HEK293 (cell line): ENCODE data around the gene HOXB7.

Experiments
- CTCF ChIA-PET: fragments of 350-600 bp; formaldehyde crosslinking; extraction: SDS; loops from one replicate; lab custom pipeline; 2021; ENCODE audit warnings: antibody characterized with exemption; lab: Yijun Ruan, JAX
- POLR2A ChIA-PET: fragments of 300-600 bp; formaldehyde crosslinking; extraction: SDS; loops from one replicate; lab custom pipeline; 2020; ENCODE audit warnings: antibody characterized with exemption, inconsistent platforms; lab: Yijun Ruan, JAX
- H3K27ac ChIP-seq: fragments of 200-500 bp; sonication (Bioruptor generic); 2 replicates; pipeline ENCODE4 v1.5.1; 2014; ENCODE audit warnings: low read depth, low read length, control low read depth, inconsistent platforms; ENCODE audit errors: extremely low read depth
- H3K36me3 ChIP-seq, 2 experiments: fragments of 200-500 bp in 1 of 2; sonication (Bioruptor generic) in 1 of 2; 1 replicate in 1 of 2; 2 replicates in 1 of 2; pipeline ENCODE4 v1.5.1; 2014 to 2017; ENCODE audit warnings: inconsistent platforms in 2 of 2, low read length in 2 of 2; ENCODE audit not compliant: control insufficient read depth in 2 of 2, insufficient read depth in 1 of 2
- H3K4me1 ChIP-seq: fragments of 200-500 bp; sonication (Bioruptor generic); 2 replicates; pipeline ENCODE4 v1.5.1; 2014; ENCODE audit warnings: mild to moderate bottlenecking, low read length, inconsistent platforms; ENCODE audit not compliant: control insufficient read depth, insufficient read depth
- H3K4me3 ChIP-seq: 2 replicates; pipeline ENCODE4 v1.5.1; 2011; ENCODE audit warnings: low read depth, mild to moderate bottlenecking, control low read depth, low read length, moderate library complexity
- H3K9me3 ChIP-seq: fragments of 200-500 bp; sonication (Bioruptor generic); 2 replicates; pipeline ENCODE4 v1.5.1; 2014; ENCODE audit warnings: low read depth, low read length, inconsistent platforms; ENCODE audit not compliant: control insufficient read depth, insufficient read depth
- AEBP2 ChIP-seq: fragments of 450-650 bp; formaldehyde crosslinking; IDR thresholded peaks from 2 replicates; pipeline ENCODE4 v1.5.1; 2016; ENCODE audit warnings: missing biosample characterization, missing genetic modification characterization, borderline replicate concordance
- BCL11A ChIP-seq: fragments of 450-650 bp; formaldehyde crosslinking; IDR thresholded peaks from 2 replicates; pipeline ENCODE4 v1.5.1; 2016; ENCODE audit warnings: low read depth, missing biosample characterization, missing genetic modification characterization
- KLF1 ChIP-seq: fragments of 450-650 bp; formaldehyde crosslinking; IDR thresholded peaks from 2 replicates; pipeline ENCODE4 v1.5.1; 2016; ENCODE audit warnings: missing biosample characterization, missing genetic modification characterization
- KLF8 ChIP-seq: fragments of 450-650 bp; formaldehyde crosslinking; IDR thresholded peaks from 2 replicates; pipeline ENCODE4 v1.5.1; 2016; ENCODE audit warnings: missing biosample characterization, missing genetic modification characterization
- OVOL3 ChIP-seq: fragments of 450-650 bp; formaldehyde crosslinking; IDR thresholded peaks from 2 replicates; pipeline ENCODE4 v1.5.1; 2016; ENCODE audit warnings: missing biosample characterization, missing genetic modification characterization
- REST ChIP-seq: fragments of 450-650 bp; formaldehyde crosslinking; IDR thresholded peaks from 2 replicates; pipeline ENCODE4 v1.5.1; 2016; ENCODE audit warnings: missing biosample characterization, missing genetic modification characterization
- SALL2 ChIP-seq: fragments of 450-650 bp; formaldehyde crosslinking; IDR thresholded peaks from 2 replicates; pipeline ENCODE4 v1.5.0; 2017; ENCODE audit warnings: missing biosample characterization, mild to moderate bottlenecking, missing genetic modification characterization, borderline replicate concordance
- TCF7L2 ChIP-seq: IDR thresholded peaks from 2 replicates; pipeline ENCODE4 v1.6.1; 2011; ENCODE audit warnings: low read depth, mild to moderate bottlenecking, inconsistent platforms, low read length, moderate library complexity, borderline replicate concordance
- ZBTB17 ChIP-seq: fragments of 450-650 bp; formaldehyde crosslinking; IDR thresholded peaks from 2 replicates; pipeline ENCODE4 v1.5.1; 2016; ENCODE audit warnings: missing biosample characterization, missing genetic modification characterization
- ZIC2 ChIP-seq: fragments of 450-650 bp; formaldehyde crosslinking; IDR thresholded peaks from 2 replicates; pipeline ENCODE4 v1.5.1; 2016; ENCODE audit warnings: missing biosample characterization, missing genetic modification characterization
- ZNF19 ChIP-seq: fragments of 450-650 bp; formaldehyde crosslinking; IDR thresholded peaks from 2 replicates; pipeline ENCODE4; 2016; ENCODE audit warnings: missing biosample characterization, missing genetic modification characterization, low read depth
- ZNF426 ChIP-seq: fragments of 450-650 bp; formaldehyde crosslinking; IDR thresholded peaks from 2 replicates; pipeline ENCODE4 v1.5.1; 2017; ENCODE audit warnings: missing biosample characterization, missing genetic modification characterization, mild to moderate bottlenecking, inconsistent platforms, moderate library complexity
- ZNF670 ChIP-seq: fragments of 450-650 bp; formaldehyde crosslinking; IDR thresholded peaks from 2 replicates; pipeline ENCODE4 v1.5.1; 2016; ENCODE audit warnings: missing biosample characterization, missing genetic modification characterization, low read depth
- ZNF76 ChIP-seq: fragments of 450-650 bp; formaldehyde crosslinking; IDR thresholded peaks from 2 replicates; pipeline ENCODE4; 2016; ENCODE audit warnings: low read depth, missing biosample characterization, missing genetic modification characterization, borderline replicate concordance
- TF ChIP-seq, protein P1 (sequence below): fragments of 450-650 bp; formaldehyde crosslinking; IDR thresholded peaks from 2 replicates; pipeline ENCODE4 v1.5.1; 2016; ENCODE audit warnings: missing biosample characterization, missing genetic modification characterization, borderline replicate concordance
- TF ChIP-seq, protein P2 (sequence below): sonication (generic); formaldehyde crosslinking; IDR thresholded peaks from 2 replicates; pipeline ENCODE4 v1.8.1; 2022; ENCODE audit warnings: mild to moderate bottlenecking, moderate library complexity, missing genetic modification reagents

Gene HOXB7

GRCh38 chr17:48601539-48602425, 9.0 kb downstream of the HOXB7 start (continued):
- TF ChIP-seq, protein P1, sequence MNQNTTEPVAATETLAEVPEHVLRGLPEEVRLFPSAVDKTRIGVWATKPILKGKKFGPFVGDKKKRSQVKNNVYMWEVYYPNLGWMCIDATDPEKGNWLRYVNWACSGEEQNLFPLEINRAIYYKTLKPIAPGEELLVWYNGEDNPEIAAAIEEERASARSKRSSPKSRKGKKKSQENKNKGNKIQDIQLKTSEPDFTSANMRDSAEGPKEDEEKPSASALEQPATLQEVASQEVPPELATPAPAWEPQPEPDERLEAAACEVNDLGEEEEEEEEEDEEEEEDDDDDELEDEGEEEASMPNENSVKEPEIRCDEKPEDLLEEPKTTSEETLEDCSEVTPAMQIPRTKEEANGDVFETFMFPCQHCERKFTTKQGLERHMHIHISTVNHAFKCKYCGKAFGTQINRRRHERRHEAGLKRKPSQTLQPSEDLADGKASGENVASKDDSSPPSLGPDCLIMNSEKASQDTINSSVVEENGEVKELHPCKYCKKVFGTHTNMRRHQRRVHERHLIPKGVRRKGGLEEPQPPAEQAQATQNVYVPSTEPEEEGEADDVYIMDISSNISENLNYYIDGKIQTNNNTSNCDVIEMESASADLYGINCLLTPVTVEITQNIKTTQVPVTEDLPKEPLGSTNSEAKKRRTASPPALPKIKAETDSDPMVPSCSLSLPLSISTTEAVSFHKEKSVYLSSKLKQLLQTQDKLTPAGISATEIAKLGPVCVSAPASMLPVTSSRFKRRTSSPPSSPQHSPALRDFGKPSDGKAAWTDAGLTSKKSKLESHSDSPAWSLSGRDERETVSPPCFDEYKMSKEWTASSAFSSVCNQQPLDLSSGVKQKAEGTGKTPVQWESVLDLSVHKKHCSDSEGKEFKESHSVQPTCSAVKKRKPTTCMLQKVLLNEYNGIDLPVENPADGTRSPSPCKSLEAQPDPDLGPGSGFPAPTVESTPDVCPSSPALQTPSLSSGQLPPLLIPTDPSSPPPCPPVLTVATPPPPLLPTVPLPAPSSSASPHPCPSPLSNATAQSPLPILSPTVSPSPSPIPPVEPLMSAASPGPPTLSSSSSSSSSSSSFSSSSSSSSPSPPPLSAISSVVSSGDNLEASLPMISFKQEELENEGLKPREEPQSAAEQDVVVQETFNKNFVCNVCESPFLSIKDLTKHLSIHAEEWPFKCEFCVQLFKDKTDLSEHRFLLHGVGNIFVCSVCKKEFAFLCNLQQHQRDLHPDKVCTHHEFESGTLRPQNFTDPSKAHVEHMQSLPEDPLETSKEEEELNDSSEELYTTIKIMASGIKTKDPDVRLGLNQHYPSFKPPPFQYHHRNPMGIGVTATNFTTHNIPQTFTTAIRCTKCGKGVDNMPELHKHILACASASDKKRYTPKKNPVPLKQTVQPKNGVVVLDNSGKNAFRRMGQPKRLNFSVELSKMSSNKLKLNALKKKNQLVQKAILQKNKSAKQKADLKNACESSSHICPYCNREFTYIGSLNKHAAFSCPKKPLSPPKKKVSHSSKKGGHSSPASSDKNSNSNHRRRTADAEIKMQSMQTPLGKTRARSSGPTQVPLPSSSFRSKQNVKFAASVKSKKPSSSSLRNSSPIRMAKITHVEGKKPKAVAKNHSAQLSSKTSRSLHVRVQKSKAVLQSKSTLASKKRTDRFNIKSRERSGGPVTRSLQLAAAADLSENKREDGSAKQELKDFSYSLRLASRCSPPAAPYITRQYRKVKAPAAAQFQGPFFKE (tag by site-specific recombination): 0 out of 2 replicates have a peak, but pooled peaks have one; percentile 51
- no peak for TF ChIP-seq ZNF426 (tag by site-specific recombination)
- TF ChIP-seq ZBTB17 (tag by site-specific recombination): peak; percentile 65
- peak; percentile 71 for TF ChIP-seq ZIC2 (tag by site-specific recombination)

- H3K4me3 ChIP-seq: no peak overlapping the region
- ChIA-PET CTCF (interaction anchor here (0.5 to 2.2 kb wide), 17 partner anchors 9 to 575 kb away, joined by 3 to 6 read pairs (median 4); no protein-coding TSS in a partner anchor), POLR2A (interaction anchor here (0.9 to 1.9 kb wide), 3 partner anchors 8 to 18 kb away, joined by 3 to 8 read pairs (median 3); no protein-coding TSS in a partner anchor)
- H3K4me1 ChIP-seq: peaks cover 41% of the 10 kb centered on the region
- no peaks in the 10 kb centered on the region for H3K9me3 ChIP-seq
- H3K27ac ChIP-seq: peak overlapping the region; percentile 86
- peaks cover 0 to 15% of the 10 kb centered on the region in 2 experiments; a peak in 1 of 3 replicates for H3K36me3 ChIP-seq
- TF ChIP-seq TCF7L2 (peak; percentile 92), KLF1 (tag by site-specific recombination) (no peak), ZNF670 (no peak), ZNF19 (tag by site-specific recombination) (no peak), REST (tag by site-specific recombination) (no peak)
- TF ChIP-seq, all 188 proteins: peak for 1
These were observed 9.6 kb downstream of the HOXB7 start for GRCh38 chr17:48601207-48601538.

DNA sequence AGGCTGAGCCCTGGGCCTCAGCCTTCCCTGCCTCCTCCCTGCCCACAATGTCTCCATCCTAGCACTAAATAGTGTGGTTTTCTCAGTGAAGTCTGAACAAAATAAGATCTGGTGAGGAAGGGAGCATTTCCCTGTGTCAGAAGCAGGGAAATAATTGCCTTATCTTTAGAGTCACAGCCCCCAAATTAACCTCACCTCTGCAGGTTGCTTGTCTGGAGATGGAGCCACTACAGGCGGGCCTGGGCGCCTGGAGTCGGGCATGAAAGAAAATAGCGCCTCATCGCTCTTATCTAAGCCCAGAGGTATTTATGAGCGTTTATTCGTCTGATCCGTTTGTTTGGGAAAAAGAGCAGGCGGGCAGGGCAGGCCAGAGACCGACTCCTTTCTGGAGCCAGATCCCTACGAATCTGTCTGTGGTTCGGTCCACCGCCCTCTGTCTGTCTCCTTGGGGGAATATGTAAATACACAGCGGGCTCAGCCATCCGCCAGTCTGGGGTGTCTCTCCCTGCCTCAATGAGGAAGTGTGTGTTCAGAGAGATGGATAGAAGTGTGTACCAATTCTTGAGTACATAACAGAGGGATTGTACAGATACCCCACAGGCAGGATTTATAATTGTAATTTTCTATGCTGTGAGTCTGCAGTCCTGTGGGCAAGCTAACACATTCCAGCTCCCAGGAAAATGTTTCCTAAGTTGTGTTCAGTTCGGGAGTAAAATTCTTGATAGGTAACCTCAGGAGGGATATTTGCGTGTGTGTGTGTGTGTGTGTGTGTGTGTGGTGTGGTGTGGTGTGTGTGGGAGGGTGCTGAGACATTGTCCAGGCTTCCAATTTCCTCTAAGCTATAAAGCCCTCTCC, 10.3 kb downstream of the HOXB7 start:
- H3K27ac ChIP-seq: peak overlapping the region; percentile 86
- ChIA-PET POLR2A (interaction anchor here (0.6 to 1.9 kb wide), 5 partner anchors 9 to 25 kb away, joined by 3 to 8 read pairs (median 3); partner anchors contain the start of gene HOXB9), CTCF (interaction anchor here (0.6 to 2.2 kb wide), 17 partner anchors 9 to 651 kb away, joined by 3 to 6 read pairs (median 4); no protein-coding TSS in a partner anchor)
- peak overlapping the region; percentile 14 for H3K4me3 ChIP-seq
- peaks cover 36% of the 10 kb centered on the region for H3K4me1 ChIP-seq
- H3K36me3 ChIP-seq: peaks cover 3 to 22% of the 10 kb centered on the region in 2 experiments; a peak in 1 of 3 replicates
- H3K9me3 ChIP-seq: no peaks in the 10 kb centered on the region
- TF ChIP-seq SALL2: peak; percentile 59; the same call in 1 of the 2 replicates
- no peak for TF ChIP-seq AEBP2 (tag by site-specific recombination)
- 0 out of 2 replicates have a peak, but pooled peaks have one; percentile 37 for TF ChIP-seq BCL11A
- TF ChIP-seq, protein P2, sequence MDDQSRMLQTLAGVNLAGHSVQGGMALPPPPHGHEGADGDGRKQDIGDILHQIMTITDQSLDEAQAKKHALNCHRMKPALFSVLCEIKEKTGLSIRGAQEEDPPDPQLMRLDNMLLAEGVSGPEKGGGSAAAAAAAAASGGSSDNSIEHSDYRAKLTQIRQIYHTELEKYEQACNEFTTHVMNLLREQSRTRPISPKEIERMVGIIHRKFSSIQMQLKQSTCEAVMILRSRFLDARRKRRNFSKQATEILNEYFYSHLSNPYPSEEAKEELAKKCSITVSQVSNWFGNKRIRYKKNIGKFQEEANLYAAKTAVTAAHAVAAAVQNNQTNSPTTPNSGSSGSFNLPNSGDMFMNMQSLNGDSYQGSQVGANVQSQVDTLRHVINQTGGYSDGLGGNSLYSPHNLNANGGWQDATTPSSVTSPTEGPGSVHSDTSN (CRISPR knock-in tag): peak; percentile 50; the same call in 1 of the 2 replicates
- no peak for TF ChIP-seq ZNF76 (tag by site-specific recombination)
- peak; percentile 72 for TF ChIP-seq KLF8 (tag by site-specific recombination)
- TF ChIP-seq OVOL3 (tag by site-specific recombination): 0 out of 2 replicates have a peak, but pooled peaks have one; percentile 26
